ENCODE data around the gene BTG3. TPM values are rescaled to one million over a fixed set of nuclear protein-coding genes. Genes with fewer than 3 reads are reported as not detected.

The BTG3 gene, protein sequence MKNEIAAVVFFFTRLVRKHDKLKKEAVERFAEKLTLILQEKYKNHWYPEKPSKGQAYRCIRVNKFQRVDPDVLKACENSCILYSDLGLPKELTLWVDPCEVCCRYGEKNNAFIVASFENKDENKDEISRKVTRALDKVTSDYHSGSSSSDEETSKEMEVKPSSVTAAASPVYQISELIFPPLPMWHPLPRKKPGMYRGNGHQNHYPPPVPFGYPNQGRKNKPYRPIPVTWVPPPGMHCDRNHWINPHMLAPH
- total RNA-seq (2014; rRNA removed; shearing (Covaris generic)): 48.9 and 61.7 TPM in 2 replicates

DNA sequence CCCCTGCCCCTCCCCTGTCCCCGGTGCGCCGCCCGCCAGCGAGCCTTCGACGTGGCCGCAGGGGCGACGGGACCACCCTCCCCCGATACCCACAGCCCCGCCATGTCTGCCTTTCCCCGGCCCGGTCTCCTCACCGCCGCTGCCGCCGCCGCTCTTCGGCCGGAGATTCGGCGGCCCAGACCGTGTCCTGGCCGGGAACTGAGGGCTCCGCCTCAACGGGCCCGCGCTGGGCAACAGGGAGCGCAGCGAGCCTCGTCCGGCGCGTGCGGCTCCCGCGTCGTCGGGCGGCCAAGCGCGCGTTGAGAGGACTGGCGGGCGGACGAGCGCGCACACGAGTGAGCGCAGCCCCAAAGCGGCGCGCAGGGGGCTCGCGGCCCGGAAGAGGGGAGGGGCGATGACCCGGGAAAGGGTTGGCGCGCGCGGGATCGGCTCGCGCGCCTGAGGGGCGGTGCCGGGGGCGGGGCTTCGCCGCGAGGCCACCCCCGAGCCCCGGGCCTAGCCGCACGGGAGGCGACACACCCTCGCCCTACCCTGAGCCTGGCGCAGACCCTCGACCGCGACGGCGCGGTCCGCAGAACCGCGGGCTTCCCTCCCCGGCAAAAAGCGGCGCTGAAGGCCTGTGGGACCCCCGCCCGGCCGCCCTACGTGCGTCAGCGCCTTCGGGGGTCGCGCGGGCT lies at the start of gene BTG3:
TSS of gene BTG3 (minus strand) at position 337 of the 677 bp plus-strand sequence. CDS start 3,757 bp downstream, outside the sequence.
- DNase-seq (ENCODE audit: low spot score): peak; percentile 67

DNA sequence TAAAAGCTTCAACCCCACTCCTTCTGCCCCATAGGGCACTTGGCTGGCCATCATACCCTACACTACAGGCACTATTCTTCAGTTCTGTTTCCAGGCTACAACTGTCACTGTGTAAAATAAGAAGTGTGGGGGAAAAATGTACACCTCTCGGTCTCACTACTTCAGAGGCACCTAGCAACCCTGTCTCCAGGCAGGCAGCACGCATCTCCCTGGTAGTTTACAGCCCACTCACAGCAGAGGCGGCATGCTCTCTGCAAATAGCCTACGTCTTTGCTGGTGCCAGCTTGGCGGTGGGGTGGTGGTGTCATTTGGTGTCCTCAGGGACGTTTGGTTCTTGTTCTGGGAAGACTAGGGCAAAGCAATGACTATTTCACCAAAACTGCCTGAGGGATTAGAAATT lies 48.2 kb upstream of the BTG3 start:
- no peak for DNase-seq (ENCODE audit: low spot score)

DNA sequence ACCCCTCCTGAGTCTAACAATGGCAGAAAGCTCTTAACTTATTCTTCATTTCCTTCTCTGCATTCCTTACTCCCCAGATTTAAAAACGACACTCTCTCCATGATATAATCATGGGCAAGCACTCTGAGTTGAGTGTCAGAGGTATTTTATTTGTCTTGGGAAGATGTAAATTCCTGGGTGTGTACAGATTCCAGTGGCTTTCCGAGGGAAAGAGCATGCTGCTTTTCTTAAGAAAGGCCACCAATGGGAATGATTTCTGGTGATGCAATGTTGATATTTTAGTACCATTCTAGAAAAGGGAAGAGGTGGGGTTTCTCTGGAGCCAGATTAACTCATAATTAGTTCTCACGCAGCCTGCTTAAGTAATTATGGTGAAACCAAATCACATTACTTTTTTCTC lies 47.8 kb upstream of the BTG3 start:
- no peak for DNase-seq (ENCODE audit: low spot score)

DNA sequence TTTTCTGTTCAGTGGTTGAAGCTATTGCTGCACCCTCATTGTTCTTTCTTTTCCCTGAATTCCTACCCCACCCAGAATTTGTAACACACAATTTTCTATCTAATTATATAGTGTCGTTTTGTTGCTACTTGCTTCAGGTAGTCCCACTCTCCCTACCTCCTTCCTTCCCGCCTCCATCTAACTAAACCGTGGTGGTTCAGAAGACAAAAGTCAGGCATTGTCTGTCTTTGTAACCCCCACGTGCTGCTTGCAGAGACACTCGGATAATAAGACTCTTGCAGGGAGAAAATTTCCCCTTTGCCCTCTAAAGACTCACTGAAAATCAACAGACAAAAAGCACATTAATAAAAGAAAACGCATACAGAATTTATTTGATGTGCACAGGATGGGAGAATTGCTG lies 46.2 kb upstream of the BTG3 start:
- DNase-seq (ENCODE audit: low spot score): no peak

DNA sequence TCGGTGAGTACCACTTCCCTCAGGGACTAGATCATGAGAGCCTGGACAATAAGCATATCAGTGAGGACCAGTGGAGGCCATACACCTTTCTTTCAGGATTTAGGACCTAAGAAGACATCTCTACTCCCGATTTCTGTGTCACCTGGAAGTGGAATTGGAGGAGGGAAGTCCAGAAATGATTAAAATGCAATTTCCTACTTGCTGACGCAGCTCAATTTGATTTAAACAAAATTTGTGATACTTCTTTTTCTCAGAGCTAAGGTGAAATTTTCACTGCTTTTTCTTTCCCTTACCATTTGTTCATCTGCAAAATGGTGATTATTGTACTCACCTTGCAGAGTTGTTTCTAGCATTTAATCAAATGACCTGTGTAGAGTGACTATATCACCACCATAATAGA lies 38.8 kb upstream of the BTG3 start:
- DNase-seq (ENCODE audit: low spot score): no peak

DNA sequence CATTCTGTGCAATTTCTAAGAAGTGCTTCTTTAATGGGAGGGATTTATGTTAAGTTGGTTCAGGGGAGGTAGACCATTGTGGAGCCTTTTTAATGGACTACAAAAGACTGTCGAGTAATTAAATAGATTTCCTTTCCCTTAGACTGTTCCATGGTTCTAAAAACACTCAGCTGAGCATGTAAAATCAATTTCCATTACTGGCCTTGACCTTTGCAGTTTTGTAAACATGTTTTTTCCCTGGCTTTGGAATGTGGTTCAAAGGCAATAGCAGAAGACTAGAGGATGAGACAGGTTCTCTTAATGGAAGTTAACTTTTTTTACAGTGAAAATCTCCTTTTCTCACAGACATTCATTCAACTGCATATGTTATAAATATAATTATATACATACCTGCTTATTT lies 37.6 kb upstream of the BTG3 start:
- no peak for DNase-seq (ENCODE audit: low spot score)

DNA sequence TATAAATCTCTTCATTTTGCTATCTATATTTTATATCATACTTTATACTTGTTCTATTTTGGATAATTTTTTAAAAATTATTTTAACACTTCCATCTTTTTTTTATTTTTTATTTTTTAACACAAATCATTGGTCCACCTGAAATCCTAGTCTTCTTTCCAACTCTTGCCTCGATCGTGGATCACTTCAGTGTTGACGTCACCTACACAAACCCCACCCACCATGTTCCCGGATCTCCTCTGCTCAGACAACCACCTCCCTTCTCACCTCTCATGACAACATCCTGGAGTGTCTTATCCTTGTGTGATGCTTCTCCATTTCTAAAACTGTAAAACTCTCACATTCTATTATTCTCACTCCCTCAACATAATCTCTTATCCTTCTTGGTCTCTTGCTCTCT lies 34.1 kb upstream of the BTG3 start:
- DNase-seq (ENCODE audit: low spot score): no peak

DNA sequence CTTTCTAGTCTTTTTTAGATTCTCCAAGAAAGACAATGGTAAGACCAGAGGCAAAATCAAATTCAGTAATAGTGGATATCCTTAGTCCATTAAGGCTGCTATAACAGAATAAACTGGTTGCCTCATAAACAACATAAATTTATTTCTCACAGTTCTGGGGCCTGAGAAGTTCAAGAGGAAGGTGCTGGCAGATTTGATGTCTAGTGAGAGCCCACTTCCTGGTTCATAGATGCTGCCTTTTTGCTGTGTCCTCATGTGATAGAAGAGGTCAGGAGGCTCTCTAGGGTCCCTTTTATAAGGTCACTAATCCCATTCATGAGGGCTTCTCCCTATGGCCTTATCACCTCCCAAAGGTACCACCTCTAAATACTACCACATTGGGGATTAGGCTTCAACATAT lies 31.5 kb upstream of the BTG3 start:
- DNase-seq (ENCODE audit: low spot score): no peak

DNA sequence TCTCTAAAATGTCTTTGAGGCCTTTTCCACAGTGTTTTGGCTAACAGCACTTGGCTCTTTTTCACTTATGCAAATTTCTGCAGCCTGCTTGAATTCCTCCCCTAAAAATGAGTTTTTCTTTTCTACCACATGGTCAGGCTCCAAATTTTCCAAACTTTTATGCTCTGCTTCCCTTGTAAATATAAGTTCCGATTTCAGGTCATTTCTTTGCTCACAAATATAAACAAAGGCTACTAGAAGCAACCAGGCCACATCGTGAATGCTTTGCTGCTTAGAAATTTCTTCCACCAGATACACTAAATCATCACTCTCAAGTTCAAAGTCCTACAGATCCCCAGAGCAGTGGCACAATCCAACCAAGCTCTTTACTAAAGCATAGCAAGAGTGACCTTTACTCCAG lies 28.1 kb upstream of the BTG3 start:
- DNase-seq (ENCODE audit: low spot score): no peak

DNA sequence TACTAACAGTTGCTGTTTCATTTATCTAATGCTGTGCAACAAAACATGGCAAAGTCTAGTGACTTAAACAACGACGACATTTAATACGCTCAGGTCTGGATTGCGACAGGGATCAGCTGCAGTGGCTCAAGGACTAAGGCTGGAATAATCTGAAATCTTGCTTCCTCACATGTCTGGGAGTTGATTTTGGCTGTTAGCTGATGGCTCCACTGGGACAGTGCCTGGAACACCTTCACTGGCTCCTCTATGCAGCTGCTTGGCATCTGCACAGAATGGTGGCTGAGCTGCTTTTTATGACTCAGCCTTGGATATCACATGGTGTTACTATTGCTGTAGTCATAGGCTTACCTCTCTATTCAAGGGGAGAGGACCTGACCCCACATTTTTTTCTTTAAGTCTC lies 24.0 kb upstream of the BTG3 start:
- no peak for DNase-seq (ENCODE audit: low spot score)

DNA sequence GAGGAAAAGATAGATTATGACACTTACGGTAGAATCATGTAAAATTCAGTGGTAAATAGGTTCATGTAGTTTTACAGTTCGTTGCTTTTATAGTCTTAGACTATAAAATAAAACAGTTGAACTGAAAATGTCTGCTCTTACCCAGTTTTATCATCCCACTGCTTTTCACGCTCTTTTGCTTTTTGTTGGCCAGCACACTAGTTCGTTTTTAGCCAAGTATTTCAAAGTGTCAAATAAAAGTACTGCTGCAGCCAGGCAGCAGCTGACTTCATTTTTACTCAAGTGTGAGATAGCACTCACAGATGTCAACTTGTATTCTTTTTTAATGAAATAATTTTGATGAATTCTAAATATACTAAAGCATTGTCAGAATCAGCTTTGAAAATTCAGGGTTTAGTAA lies 18.5 kb upstream of the BTG3 start:
- no peak for DNase-seq (ENCODE audit: low spot score)

DNA sequence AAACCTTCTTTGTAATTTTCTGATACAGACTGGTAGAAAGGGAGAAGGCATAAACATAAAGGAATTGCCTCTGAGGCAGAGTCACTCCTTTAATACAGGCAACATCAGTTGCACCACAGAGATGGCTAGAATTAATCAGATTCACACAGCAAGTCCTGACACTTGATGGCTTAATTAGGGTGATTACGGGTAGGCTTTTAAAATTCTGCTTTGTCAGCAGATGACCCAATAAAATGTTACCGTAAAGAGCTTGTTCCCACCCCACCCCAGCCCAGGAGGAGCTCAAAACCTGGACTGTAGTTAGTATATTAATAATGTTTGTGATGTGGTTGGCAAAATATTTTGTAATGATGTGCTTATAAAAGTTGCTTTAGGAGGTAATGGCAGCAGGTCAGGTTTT lies 9.3 kb upstream of the BTG3 start:
- DNase-seq (ENCODE audit: low spot score): no peak

DNA sequence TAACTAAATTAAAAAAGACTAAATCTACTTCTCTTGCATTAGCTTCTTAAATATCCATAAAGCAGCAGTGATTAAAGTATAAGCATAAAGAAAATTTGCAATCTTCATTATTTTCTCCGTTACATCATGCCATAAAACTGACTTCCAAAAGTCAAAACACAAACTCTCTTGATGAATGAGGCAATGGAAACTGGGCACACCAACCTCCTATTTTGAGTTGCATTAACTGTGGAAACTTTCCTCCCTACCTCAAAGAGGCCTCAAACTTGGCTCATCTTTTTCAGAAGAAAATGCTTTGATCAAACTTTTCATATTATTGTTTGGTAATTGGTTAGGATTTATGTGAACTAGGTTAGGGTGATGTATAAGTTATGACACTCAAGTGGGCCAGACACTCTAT lies 4.1 kb upstream of the BTG3 start:
- DNase-seq (ENCODE audit: low spot score): no peak

DNA sequence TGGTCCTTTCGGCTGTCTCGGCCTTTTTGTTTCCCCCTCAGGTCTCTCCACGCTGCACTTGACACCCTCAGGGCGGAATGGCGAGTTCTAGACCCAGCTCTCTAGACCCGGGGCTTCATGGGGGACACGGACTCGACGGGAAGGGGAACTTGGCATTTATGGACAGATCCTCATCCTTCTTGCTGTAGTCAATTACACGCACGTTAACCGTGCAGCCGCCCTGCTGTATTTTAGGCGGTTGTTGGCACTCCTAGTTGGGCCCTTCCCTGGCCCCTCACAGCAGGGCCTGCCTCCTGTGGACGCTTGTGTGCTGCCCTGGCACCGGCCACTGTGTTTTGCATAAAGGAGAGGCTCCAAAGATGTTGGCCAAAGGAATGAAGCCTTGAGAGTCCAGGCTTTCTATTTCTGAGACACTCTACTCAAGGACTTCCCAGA lies 558 bp upstream of the BTG3 start:
- no peak for DNase-seq (ENCODE audit: low spot score)

DNA sequence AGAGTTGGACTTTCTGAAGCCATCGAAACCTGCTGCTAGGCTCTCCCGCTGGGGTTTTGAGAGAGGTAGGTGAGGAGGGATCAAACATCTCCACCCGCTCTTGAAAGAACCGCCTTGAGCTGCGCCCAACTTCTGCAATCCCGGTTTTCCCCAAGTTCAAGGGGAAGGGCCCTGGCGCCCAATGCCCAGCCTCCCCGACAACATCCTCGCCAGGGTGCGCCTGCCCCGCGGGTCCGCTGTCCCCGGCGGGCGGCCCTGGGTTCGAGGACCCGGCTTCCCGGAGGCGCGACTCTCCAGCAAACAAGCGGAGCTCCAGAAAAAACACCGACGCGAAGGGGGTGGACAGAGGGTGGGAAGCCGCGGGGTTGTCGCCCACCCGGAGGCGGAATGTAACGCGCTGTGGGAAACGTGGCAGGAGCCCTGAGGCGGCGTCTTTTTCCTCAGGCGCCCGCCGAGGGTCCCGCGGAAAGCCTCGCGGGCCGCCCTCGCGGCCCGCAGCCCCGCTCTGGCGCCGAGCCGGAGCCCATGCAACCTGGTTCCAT lies 607 bp downstream of the BTG3 start:
- peak; percentile 28 for DNase-seq (ENCODE audit: low spot score)

DNA sequence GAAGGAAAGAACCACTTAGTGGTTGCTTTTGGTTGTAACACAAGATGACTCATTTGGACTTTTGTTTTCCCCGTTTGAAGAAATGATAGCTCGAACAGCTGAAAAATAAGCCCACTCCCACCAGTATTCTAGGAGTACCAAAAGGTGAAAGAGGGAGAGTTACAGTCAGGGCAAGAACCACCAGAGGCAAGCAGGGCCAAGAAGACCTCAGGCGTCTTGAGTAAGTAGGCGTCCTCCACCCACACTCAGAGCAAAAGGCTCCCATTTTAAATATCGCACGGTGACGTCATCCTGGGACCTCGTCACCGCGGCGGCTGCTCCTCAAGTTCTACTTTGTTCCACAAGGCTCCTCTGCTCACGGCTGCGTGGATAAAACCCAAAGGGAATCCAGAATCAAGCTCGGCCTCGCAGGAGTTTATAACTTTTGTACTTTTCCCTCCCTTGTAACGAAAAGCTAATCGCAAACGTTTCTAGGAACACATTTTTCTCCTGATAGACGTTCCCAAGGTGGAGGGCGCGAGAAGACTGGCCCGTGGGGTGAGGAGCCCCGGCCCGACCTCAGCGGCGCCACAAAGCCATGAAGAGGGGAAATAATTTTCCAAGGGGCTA lies 1.2 kb downstream of the BTG3 start:
- DNase-seq (ENCODE audit: low spot score): peak; percentile 90

DNA sequence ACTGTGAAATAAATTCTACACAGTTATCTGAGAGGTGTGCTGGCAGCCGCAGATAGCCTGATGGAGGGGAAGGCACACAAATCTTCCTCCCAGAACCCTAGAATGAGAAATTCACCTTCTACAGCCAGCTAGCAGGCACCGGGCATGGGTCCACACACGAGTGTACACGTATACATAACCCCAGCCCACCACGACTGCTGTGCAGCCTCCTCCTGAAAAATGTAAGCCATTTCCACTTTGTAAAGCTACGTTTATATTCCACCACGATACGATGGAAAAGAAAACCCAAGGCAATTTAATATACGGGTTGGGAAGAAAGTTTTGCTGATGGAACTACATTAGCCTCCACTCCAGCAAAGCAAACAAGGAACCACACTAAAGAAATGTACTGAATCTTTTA lies 1.8 kb downstream of the BTG3 start:
- DNase-seq (ENCODE audit: low spot score): no peak

DNA sequence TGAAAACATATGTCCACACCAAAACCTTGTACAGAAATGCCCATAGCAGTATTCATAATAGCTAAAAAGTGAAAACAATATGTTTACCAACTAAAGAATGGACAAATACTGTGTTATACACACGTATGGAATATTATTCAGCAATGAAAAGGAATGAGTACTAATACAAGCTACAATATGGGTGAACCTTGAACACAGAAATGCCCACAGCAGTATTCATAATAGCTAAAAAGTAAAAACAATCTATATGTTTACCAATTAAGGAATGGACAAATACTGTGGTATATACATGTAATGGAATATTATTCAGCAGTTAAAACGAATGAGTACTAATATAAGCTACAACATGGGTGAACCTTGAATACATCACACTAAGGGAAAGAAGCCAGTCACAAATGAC lies 3.0 kb downstream of the BTG3 start:
- DNase-seq (ENCODE audit: low spot score): no peak

DNA sequence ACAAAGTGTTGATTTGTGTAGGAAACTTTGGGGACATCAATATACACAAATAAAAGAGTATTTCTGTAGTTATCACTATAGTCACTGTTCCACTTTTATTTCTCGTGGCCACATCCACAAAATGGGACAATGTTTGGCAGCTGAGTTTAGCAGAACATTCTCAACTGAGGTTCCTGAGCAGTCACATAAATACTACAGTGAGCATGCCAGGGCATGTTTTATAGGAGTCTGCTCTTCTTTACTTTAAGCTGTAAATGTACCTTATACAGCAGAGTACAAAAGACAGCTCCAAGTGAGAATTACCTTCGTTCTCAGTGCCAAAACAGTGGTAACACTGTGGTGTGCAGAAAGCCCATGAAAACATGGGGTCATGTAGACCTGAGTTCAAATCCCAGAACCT lies 5.0 kb downstream of the BTG3 start:
- no peak for DNase-seq (ENCODE audit: low spot score)

DNA sequence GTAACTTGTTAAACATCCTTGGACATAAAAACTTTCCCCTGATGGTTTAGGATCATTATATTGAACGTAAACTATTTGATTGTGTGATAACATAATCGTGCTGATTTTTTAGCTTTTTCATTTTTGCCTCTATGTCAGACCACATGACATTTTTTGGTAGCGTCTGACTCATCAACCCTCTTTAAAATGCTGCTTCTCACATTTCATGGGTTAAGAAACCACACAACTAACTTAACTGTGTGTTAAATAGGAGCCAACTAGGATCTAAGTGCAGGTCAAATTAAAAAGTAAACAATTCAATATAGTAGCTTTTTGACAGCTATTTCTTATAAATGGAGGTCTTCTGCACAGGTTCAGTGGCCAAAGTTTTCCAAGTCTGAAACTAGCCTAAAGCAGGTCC lies 9.8 kb downstream of the BTG3 start:
- peak; percentile 69 for DNase-seq (ENCODE audit: low spot score)

DNA sequence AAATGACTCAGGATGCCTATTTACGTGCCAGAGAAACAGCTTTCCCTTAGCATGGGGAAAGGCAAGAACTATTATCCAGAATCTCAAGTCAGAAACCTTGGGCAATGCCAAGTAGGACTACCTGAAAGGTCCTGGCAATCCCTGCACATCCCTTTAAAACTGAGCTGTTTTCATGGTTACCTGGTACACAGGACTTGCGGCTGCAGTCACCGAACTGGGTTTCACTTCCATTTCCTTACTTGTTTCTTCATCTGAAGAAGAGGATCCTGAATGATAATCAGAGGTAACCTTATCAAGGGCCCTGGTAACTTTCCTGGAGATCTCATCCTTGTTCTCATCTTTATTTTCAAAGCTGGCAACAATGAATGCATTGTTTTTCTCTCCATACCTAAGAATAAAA lies 14.3 kb downstream of the BTG3 start:
- DNase-seq (ENCODE audit: low spot score): no peak

DNA sequence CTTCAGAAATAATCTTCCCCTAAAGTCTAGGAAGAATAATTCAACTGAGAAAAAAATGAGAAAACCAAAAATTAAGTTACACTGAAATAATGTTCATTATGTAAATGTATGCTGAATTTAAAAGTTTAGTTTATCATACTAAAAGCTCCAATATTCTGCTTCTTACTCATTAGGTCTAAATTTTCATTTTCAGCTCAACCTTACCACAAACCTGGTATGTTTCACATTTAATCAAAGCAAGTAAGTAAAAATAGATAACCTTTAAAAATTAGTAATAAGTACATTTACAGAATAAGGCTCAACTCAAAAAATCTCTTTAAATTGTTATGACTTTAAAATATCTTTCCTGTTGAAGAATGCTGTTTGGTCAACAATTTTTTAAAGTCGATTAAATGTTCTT lies 15.0 kb downstream of the BTG3 start:
- no peak for DNase-seq (ENCODE audit: low spot score)

DNA sequence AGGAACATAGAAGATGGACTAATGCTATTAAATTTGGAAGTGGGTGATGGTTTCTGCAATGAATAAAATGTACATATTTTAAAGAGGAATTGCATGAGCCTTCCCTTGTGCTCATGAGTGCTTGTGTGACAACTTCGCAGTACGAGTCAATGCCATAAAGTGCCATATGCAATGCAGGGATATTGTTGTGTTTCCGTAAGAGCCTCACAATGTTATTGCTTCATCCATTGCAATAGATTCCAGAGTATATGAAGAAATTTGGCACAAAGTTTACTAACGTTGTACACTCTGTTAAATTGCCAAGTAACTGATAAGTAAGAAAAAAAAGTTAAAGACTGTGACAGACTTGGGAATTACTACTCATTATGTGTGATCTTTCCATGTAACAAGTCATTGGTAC lies 22.3 kb downstream of the BTG3 start:
- DNase-seq (ENCODE audit: low spot score): no peak
